HG03457 (cell line): ENCODE data around the gene C12orf57.

ENCODE experiments used
- ATAC-seq: cut with Tn5 transposase; IDR thresholded peaks from one replicate; pipeline ENCODE4 v1.9.1; 2021; ENCODE audit warnings: moderate number of reproducible peaks; ENCODE audit not compliant: unreplicated experiment

Gene C12orf57

DNA sequence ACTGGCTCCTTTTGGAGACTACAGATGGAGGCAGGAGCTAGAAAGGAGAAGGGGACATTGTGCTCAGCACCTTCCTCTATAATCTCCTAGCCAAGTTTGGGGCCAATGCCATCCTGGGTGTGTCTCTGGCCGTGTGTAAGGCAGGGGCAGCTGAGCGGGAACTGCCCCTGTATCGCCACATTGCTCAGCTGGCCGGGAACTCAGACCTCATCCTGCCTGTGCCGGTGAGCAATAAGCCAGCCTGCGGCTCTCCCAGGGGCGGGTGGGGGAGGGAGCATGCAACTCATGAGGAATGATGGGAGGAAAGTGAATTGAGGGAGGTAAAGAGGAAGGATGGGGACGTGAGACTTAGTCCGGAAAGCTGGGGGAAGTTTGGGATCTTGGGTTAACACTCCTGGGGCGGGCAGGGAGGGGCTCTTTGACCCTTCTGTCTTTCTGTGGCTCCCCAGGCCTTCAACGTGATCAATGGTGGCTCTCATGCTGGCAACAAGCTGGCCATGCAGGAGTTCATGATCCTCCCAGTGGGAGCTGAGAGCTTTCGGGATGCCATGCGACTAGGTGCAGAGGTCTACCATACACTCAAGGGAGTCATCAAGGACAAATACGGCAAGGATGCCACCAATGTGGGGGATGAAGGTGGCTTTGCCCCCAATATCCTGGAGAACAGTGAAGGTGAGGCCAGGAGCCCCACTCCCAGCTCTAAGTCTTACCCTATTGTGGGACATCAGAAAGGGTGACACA is 26.2 kb upstream of the C12orf57 start:
- ATAC-seq, result no peak

- ATAC-seq, result no peak
Measured at GRCh38 chr12:6919588-6919987, 24.2 kb upstream of the C12orf57 start.

DNA sequence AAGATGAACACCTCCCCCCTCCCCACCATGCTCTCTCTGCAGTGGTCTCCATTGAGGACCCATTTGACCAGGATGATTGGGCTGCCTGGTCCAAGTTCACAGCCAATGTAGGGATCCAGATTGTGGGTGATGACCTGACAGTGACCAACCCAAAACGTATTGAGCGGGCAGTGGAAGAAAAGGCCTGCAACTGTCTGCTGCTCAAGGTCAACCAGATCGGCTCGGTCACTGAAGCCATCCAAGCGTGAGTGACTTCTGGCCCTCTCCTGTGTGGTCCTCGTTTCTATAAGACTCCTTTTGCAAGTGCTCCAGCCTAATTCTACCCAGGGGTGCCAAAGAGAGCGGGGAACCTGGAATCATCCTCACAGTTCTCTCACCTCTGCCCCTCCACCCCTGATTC is 22.3 kb upstream of the C12orf57 start:
- no peak for ATAC-seq

DNA sequence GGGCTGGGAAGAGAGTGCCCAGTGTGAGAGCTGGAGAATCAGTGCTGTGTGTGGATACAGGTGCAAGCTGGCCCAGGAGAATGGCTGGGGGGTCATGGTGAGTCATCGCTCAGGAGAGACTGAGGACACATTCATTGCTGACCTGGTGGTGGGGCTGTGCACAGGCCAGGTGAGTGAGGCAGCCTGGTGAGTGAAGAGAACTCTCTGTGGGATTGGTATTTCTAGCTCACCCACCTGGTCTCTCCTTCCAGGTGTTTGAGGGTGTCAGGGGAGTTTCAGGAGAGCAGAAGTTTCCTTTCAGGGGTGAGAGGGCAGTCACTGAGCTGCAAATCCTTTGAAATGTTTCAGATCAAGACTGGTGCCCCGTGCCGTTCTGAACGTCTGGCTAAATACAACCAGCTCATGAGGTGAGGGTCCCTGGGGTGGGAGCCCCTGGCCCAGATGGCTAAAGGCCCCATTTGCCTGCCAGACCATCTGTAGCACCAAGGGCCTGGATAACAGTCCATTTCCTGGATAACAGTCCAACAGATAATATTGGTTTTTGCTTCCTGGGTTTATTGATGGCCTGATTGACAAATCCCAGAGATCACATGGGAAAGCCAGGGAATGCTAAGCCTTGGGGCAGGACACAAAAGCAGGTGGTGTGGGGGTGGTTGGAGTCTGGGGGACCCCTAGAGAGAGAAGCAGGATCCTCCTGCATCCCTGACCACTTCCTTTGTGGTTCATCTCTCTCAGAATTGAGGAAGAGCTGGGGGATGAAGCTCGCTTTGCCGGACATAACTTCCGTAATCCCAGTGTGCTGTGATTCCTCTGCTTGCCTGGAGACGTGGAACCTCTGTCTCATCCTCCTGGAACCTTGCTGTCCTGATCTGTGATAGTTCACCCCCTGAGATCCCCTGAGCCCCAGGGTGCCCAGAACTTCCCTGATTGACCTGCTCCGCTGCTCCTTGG is 21.6 kb upstream of the C12orf57 start:
- no peak for ATAC-seq

GRCh38 chr12:6923003-6923732 is 20.7 kb upstream of the C12orf57 start:
- ATAC-seq, result no peak

DNA sequence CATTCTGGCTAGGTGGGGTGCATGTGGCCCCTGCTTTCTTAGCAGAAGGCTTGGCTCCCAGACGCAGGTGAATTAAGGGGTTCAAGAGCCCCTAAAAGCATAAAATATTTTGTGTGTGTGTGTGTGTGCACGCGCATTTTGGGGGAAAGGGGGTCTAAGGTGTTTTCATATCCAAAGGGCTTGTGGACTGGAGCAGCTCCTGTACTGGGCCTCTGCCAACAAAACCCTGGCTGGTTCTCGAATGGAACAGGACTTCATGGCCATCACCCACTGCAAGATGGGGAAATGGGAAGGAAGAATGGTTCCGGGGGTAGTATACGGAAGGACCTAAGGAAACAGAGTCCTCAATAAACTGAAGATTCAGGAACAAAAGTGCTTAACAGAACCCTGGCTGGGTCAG is 20.0 kb upstream of the C12orf57 start:
- no peak for ATAC-seq

- no peak for ATAC-seq
Measured at GRCh38 chr12:6925239-6925539, 18.6 kb upstream of the C12orf57 start.

DNA sequence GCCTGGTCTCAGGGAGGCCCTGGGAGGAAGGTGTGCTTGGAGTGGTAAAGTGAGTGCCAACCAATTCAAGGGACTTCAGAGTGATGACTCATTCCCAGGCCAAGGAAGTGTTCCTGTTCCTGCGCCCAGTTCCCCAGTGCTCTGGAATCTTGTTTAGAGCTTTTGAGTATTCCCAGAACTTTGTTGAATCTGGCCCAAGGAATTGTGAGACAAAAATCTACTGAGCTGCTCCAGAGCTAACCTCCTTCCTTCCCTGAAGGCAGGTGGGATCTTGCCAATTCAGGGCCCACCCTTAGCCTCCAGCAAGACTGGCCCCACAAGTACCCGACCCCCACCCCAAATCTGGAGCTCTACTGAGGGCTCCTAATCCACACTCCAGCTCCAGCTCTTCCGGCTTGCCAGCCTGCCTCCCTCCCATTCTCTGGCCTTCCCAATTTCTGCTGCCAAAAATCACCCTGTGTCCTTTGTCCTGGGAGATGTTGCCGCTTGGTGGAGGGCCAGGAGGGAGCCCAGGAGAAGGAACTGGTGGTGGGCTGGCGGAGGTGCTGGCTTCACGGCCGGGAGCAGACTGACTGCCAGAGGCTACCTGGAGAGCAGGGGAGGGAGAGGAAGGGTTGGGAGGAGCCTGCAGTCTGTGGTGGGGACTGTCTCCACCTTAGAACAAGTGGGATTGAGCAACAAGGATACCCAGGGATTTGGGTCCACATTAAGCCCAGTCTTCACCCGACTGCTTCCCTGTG is 18.1 kb upstream of the C12orf57 start:
- no peak for ATAC-seq

GRCh38 chr12:6927379-6928021 is 16.3 kb upstream of the C12orf57 start, which contains the start of gene ATN1:
Gene ATN1 (plus strand): TSS chr12:6927959. CDS start chr12:6934002, 6,043 bp downstream.
- no peak for ATAC-seq

GRCh38 chr12:6928022-6928702 is 15.7 kb upstream of the C12orf57 start:
- no peak for ATAC-seq

DNA sequence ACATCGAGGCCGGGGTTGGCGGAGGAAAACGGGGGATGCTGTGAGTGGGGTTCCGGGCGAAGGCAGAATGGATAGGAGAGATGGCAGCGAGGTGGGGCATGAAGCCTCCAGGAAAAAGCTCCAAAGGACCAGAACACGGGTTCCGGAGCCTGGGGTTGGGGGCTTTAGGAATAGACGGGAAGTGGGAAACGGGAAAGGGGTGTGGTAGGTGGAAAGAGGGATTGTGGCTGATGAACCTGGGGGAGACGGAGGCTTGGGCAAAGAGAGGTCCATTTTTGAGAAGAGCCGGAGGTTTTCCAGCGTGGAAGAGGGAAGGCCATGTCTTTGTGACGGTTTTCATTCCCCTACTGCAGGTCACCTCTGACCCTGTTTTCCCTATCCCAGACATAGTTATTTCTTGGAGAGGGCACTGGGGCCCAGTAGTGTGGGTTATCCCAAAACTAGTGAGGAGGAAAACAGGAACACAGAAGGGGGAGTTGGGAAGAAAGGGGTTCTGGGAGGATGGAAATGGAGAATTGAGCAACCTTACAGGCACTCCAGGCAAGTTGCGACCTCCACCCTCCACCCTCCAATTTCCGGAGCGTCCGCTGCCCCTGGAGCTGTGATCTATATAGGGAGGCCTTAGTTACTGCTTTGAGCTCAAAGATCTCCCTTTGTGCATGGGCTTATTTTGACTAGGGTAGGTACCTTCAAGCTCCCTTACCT is 15.0 kb upstream of the C12orf57 start:
- no peak for ATAC-seq

DNA sequence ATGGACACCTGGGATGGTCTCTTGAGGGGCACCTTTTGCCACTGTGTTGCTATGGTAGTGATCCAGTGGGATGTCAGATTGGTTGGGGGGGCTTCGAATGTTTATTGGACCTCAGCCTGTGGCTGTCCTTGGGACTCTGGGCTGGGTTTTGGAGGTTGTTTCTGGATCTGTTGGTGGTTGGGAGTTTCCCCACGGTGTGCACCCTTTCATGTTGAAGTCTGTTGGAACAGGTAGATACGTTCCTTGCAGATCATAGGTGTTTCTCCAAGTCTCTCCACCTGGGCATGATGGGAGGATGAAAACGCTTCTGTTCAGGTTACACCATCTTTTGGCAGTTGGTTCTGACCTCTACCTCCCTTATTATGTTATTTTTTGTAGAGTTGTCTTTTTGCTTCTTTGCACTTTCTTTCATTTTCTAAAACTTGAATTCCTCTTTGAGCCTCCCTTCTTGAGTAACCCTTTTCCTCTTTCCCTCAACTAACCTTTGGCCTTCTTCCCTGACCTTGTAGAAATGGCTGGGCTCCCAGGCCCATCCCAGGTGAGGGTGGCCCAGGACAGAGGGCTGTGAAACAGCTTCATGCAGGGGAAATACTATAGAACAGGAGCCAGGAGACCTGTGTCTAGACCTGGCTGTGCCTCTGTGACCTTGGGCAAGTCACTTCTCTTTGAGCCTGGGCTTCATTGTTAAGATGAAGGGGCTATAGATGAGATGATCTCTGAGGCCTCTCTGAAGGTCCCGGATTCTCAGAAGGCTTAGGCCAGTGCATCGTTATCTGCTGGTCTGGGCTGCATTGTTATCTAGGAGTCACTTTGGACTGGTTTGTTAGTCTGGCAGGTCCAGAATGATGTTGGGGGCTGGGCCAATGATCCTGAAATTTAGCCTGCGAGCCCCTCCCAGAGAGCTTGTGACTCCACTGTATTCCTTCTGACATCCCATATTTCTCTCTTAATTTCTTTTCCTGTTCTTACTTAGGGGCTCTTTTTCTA is 14.1 kb upstream of the C12orf57 start:
- no peak for ATAC-seq

- ATAC-seq, result no peak
Measured at GRCh38 chr12:6932766-6933165, 11.1 kb upstream of the C12orf57 start.

DNA sequence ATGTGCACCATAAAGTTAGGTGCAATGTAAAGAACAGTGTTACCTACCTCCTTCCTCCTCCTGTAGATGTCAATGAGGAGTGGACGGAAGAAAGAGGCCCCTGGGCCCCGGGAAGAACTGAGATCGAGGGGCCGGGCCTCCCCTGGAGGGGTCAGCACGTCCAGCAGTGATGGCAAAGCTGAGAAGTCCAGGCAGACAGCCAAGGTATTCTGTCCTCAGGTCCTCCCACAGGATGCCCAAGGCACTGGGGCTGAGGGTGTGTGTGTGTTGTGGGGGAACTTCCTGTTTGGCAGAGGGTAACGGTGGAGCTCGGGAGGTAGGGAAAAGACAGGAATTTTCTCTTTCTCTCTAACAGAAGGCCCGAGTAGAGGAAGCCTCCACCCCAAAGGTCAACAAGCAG is 9.7 kb upstream of the C12orf57 start:
- ATAC-seq, result no peak

GRCh38 chr12:6935371-6936193 is 8.2 kb upstream of the C12orf57 start:
- ATAC-seq, result no peak

GRCh38 chr12:6936194-6936635 is 7.6 kb upstream of the C12orf57 start:
- no peak for ATAC-seq
